T-helper 2 cell (primary cell): ENCODE measurements around the gene CPNE2.

ENCODE experiments used
- DNase-seq, 5 experiments: peaks; one replicate each; pipeline versions ENCODE4 v3.0.0 to v3.0.0-alpha.2; 2012 to 2022

CPNE2 gene

DNA sequence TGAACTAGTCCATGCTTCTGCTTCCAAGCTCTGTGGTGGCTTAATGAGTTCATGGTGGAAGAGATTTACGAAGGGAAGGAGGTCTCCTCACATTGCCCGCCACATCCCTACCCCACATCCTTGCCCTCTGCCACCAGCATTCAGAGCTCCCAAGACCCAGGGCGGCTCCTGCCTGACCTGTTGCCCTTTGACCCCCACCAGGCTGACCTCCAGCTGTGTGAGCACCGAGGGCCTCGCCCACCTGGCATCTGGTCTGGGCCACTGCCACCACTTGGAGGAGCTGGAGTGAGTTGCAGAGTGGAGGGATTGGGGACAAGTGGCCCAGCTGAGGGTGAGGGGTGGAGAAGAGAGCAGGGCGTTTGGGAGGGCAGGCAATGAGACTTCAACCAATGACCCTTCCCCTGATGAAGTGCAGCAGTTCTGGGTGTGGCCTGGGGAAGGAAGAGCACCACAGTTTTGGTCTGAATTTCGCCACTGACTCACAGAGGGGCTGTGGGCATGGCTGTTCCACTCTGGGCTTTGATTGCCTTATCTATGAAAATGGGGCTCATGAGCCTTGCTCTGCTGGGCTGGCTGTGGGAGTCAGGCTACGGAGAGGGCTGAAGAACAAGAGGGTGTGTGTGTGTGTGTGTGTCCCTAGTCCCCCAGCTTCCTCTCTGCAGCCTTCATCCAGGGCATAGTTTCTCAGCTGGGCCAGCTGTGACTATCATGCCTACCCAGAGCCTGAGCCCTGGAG lies 22.6 kb upstream of the CPNE2 start:
- DNase-seq = no peak

DNA sequence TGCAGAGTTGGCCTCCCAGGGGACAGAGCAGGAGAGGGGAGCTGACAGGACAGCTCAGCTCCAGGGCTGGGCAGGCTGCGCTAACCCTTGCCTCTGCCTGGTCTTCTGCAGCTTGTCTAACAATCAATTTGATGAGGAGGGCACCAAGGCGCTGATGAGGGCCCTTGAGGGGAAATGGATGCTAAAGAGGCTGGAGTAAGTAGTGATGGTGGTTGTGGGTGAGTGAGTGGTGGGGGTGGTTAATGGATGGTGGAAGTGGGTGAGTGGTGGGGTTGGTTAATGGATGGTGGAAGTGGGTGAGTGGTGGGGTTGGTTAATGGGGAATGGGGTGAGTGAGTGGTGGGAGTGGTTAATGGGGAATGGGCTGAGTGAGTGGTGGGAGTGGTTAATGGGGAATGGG lies 22.0 kb upstream of the CPNE2 start:
- peak in 1 of 5 experiments; percentile 21 for DNase-seq

- DNase-seq = peak in 1 of 5 experiments; percentile 27
Measured at GRCh38 chr16:57071081-57071732, 21.2 kb upstream of the CPNE2 start.

GRCh38 chr16:57071831-57072582 lies 20.4 kb upstream of the CPNE2 start:
- no peak for DNase-seq

- DNase-seq = no peak
Measured at GRCh38 chr16:57072616-57073275, 19.6 kb upstream of the CPNE2 start.

DNA sequence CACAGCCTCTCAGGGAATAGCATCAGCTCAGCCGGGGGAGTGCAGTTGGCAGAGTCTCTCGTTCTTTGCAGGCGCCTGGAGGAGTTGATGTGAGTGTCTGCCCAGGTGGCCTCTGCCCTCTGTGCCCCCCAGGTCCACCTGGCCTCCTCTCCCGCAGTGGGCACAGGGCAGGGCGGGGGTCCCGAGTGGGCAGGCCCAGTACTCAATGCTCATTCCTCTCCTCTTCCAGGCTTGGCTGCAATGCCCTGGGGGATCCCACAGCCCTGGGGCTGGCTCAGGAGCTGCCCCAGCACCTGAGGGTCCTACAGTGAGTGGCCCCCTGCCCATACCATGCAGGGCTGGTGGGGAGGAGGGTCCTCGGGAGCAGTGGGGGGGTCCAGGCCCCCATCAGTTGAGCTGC lies 14.7 kb upstream of the CPNE2 start:
- no peak for DNase-seq

DNA sequence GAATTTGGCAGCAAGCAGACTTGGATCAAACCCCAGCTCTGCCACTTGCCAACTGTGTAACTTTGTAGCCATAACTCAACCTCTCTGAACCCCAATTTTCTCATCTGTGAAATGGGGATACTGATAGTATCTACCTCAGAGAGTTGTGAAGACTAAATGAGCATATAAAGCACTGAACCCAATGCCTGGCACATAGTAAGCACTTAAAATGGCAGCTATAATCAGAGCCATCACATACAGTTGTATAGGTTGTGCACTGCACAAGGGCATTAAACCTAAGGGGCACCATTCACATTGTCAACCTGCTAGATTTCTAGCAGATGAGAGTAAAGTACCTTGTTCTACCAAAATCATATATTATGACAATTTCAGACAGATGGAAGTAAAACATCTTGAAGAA lies 10.6 kb upstream of the CPNE2 start:
- DNase-seq = no peak

GRCh38 chr16:57082664-57083063 lies 9.7 kb upstream of the CPNE2 start:
- DNase-seq = no peak

GRCh38 chr16:57083485-57084126 lies 8.8 kb upstream of the CPNE2 start:
- no peak for DNase-seq

- peak; percentile 34 to 79 (median 61) for DNase-seq
Measured at GRCh38 chr16:57084257-57084770, 8.1 kb upstream of the CPNE2 start.

DNA sequence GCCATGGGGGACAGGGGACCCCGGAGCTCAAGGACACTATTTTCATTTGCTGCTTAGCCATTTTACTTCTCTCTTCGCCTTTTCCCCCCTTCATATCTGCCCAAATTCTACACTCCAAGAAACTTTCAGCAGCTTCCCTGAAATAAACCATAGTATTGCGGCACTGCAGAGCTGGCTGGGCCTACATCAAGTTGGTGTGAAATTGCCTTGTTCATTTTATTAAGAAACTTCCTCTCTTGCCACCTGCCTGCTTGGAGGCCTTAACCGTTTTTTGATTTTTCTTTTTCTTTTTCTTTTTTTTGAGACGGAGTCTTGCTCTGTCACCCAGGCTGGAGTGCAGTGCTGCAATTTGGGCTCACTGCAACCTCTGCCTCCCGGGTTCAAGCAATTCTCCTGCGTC lies 7.4 kb upstream of the CPNE2 start:
- no peak for DNase-seq

DNA sequence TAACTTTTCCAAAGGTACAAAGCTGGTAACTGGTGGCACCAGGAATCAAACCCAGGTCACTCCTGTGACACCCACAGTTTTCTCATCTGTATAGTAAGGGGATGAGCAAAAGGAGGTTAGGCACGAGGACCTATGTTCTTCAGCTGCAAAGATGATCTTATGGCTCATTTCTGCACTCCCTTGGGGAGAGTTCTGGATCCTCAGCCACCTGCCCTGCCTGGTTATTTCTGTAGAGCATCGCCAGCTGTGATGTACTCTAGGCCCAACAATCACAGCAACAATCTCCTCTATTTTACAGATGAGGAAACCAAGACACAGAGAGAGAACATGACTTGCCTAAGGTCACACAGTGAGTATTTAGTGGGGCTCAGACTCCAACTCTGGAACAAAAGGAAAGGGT lies 5.4 kb upstream of the CPNE2 start:
- DNase-seq = no peak

DNA sequence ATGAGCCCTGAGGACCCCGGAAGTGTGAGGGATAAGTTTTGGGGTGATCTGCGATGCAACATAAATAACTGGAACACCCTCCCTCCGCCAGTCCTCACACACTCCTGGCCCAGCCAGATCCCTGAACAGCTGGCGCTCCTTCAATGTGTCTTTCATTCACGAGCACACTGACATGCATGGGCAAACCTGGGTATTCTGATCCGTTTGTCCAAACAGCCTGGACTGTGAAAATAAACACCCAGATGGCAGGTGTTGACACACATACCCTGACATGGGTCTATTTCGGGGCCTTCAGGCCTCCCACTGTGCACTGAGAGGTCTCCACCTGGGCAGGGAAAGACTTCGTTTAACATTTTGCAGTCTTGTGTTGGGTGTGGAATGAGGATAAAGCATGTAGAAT lies 3.0 kb upstream of the CPNE2 start:
- DNase-seq = no peak

DNA sequence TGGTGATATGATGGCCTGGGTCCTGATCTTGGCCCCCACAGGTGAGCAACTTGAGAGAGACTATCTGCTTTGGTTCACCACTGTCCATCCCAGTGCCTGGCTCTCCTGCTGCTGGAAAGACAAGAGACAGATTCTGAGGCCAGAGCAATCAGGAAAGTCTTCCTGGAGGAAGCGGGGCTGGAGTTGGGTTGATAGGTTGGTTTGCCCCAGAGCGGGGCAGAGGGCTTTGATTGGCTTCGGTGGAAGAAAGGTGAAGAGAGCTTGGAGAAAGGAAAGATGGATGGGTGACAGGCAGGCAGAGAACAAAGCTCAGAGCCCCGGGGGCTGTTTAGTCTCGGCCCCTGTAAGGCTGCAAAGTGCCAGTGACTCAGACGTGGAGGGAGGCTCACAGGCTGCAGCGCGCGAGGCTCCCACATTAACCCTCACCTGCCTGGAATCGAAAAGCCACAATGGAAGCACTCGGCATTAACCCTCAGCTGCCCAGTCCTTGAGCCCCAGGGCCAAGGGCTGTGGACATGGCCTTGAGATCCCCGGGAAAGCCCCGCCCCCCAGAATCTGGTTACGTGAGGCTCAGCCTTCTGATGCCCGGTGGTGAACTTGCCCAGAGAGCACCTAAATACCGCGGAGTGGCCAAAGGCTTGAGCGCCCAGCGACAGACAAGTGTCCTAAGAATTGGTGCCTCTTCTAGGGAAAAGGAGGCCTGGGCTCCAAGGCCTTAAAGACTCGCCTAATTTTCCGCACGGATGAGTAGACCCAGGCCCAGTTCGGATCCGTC lies 996 bp upstream of the CPNE2 start:
- DNase-seq = no peak

GRCh38 chr16:57092786-57093411 lies 516 bp downstream of the CPNE2 start:
- DNase-seq = peak; percentile 19 to 47 (median 29)

DNA sequence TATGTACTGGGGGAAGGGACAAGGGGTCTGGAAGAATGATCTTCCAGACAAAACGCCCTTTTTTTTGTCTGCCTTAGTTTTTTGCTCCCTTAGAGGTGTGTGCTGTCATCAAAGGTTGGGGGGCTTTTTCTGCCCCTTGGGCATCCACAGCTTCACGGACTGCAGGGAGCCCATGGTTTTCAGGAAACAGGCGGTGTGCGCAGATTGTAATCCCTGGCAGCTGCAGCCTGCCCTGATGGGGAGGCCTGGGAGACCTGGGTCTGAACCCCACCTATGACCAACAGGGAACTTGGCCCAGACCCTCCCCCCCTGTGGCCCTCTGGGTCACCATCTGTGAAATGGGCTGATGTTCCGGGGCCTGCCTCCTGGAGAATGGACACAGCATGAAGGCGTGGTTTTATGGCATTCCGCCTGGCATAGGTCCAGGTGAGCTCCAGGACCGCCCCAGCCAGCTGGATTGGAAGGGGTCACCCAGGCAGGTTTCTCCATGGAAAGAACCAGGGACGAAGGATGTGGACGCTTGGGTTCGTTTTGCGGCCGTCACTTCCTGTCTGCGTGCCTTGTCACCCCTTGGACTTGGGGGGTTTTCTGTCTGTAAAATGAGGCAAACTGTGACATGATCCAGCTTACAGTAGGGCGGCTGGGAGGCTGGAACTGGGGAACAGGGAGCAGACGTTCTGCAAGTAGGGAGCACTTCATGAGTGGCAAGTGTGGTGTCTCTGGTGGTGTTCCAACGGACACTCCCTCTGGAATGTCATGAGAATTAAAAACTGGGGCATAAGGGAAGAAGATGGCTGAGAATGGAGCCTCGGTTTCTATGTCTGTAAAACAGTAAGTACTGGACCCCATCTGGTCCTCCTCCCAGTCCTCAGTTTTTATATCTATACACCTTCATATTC lies 1.5 kb downstream of the CPNE2 start:
- no peak for DNase-seq

DNA sequence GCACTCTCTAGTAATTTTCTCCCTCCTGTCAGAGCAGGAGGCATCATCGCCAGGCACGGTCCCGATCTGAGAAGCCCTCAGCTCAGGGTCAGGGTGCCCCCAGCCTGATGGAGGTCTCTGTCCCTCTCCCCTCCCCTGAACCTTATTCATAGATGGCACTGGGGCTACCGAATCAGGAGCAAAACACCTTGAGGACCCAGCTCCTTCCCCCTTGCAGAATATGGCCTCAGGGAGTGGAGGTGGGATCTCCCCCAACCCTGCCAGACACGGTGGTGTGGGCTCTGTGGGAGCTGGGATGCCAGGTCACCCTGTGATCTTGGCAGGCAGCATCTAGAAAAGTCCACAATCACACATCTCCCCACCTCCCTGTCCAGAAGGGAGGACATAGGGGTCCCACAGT lies 2.5 kb downstream of the CPNE2 start:
- DNase-seq = no peak

DNA sequence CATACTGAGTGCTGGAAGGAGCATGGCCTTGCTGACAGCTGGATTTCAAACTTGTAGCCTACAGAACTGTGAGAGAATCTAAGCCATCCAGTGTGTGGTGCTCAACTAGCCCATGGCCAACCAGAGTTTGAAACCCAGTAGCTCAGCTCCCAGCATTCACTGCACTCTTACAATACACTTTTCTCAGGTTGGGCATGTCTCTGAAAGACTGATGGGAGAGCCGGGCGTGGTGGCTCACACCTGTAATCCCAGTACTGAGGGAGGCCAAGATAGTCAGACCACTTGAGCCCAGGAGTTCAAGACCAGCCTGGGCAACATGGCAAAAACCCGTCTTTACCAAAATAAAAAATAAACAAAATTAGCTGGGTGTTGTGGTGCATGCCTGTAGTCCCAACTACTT lies 3.8 kb downstream of the CPNE2 start:
- no peak for DNase-seq

GRCh38 chr16:57096793-57097192 lies 4.4 kb downstream of the CPNE2 start:
- no peak for DNase-seq

DNA sequence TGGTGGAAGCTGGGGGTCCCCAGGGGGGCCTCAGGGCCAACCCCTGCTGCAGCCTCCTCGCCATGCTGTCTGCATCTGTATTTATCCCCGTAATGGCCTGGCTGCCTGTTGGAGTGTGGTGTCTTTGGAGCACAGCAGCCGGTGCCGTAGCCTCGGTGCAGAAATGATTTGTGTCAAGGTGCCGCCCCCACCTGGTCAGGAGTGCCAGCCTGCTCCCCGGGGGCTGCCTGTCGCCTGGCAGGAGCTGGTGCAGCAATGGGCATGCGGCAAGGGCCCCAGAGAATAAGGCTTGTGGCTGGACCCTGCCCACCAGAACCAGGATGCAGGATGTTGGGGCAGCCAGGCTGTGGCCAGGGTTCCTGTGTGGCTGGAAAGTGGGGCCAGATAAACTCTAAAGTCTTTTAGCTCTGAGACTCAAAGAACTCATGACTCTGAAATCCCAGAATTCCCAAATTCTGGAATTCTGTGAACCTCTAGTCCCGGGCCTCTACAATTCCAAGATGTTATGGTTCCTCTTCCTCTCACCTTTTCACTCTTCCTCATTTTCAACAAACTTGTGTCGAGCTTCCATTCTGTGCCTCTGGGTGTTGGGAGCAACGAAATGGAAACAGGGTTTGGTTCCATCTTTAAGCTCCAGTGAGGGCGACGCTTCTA lies 5.9 kb downstream of the CPNE2 start:
- no peak for DNase-seq
